ENCODE measurements around the gene E4F1.

Gene E4F1

GRCh38 chr16:2223221-2223941 lies at the start of gene E4F1:
Gene E4F1 (plus strand): TSS chr16:2223591. CDS start chr16:2223614, 23 bp downstream.
- peak; percentile 100 for DNase-seq

- no peak for DNase-seq
These were observed 49.5 kb upstream of the E4F1 start for GRCh38 chr16:2173916-2174315.

- DNase-seq, result no peak
These were observed 48.8 kb upstream of the E4F1 start for GRCh38 chr16:2174396-2175131.

GRCh38 chr16:2175454-2175853 lies 47.9 kb upstream of the E4F1 start:
- no peak for DNase-seq

GRCh38 chr16:2176047-2176446 lies 47.3 kb upstream of the E4F1 start:
- DNase-seq, result no peak

- DNase-seq, result no peak
These were observed 46.3 kb upstream of the E4F1 start for GRCh38 chr16:2177101-2177500.

- DNase-seq, result no peak
These were observed 45.8 kb upstream of the E4F1 start for GRCh38 chr16:2177561-2177960.

GRCh38 chr16:2178321-2179106 lies 44.9 kb upstream of the E4F1 start:
- peak; percentile 15 to 51 for DNase-seq

- no peak for DNase-seq
These were observed 44.3 kb upstream of the E4F1 start for GRCh38 chr16:2179107-2179501.

GRCh38 chr16:2179576-2179975 lies 43.8 kb upstream of the E4F1 start:
- DNase-seq, result no peak

GRCh38 chr16:2180461-2180860 lies 42.9 kb upstream of the E4F1 start:
- no peak for DNase-seq

GRCh38 chr16:2180962-2181923 lies 42.1 kb upstream of the E4F1 start:
- DNase-seq, result no peak

- no peak for DNase-seq
These were observed 41.4 kb upstream of the E4F1 start for GRCh38 chr16:2181952-2182351.

- no peak for DNase-seq
These were observed 39.7 kb upstream of the E4F1 start for GRCh38 chr16:2183671-2184070.

GRCh38 chr16:2184346-2184745 lies 39.0 kb upstream of the E4F1 start:
- no peak for DNase-seq

- no peak for DNase-seq
These were observed 38.4 kb upstream of the E4F1 start for GRCh38 chr16:2184962-2185361.

- DNase-seq, result no peak
These were observed 37.3 kb upstream of the E4F1 start for GRCh38 chr16:2186064-2186463.

- no peak for DNase-seq
These were observed 36.9 kb upstream of the E4F1 start for GRCh38 chr16:2186505-2186904.

- no peak for DNase-seq
These were observed 36.2 kb upstream of the E4F1 start for GRCh38 chr16:2187212-2187611.

- no peak for DNase-seq
These were observed 35.0 kb upstream of the E4F1 start for GRCh38 chr16:2188395-2188794.

- no peak for DNase-seq
These were observed 34.0 kb upstream of the E4F1 start for GRCh38 chr16:2189252-2189893.
